PFSK-1 (cell line): ENCODE measurements around the gene ANXA8.

Experiments used
- FOXP2 ChIP-seq: optimal IDR thresholded peaks from 2 replicates; pipeline ENCODE3; 2011; ENCODE audit warnings: borderline replicate concordance, control low read depth, inconsistent platforms; ENCODE audit not compliant: insufficient read depth; ENCODE audit errors: extremely low read length, extremely low read depth
- POLR2AphosphoS5 ChIP-seq: IDR thresholded peaks from 2 replicates; pipeline ENCODE4 v1.6.1; 2012; ENCODE audit warnings: low read depth, mild to moderate bottlenecking, control low read depth, low read length, moderate library complexity
- SIN3A ChIP-seq: IDR thresholded peaks from 2 replicates; pipeline ENCODE4 v1.6.1; 2012; ENCODE audit warnings: mild to moderate bottlenecking, low read length, moderate library complexity, borderline replicate concordance; ENCODE audit not compliant: insufficient read depth
- TAF1 ChIP-seq: IDR thresholded peaks from 2 replicates; pipeline ENCODE4 v1.6.1; 2012; ENCODE audit warnings: low read length, control low read depth, borderline replicate concordance; ENCODE audit not compliant: insufficient read depth
- TF ChIP-seq, protein P1 (sequence below), 2 experiments: IDR thresholded peaks; 2 replicates each; pipeline versions ENCODE4 v1.6.1 to v1.8.0; 2011 to 2012; ENCODE audit warnings: low read depth in 2 of 2, low read length in 2 of 2, control low read depth in 1 of 2, inconsistent platforms in 1 of 2, mild to moderate bottlenecking in 1 of 2, moderate library complexity in 1 of 2; ENCODE audit not compliant: insufficient read depth in 1 of 2

Gene ANXA8

DNA sequence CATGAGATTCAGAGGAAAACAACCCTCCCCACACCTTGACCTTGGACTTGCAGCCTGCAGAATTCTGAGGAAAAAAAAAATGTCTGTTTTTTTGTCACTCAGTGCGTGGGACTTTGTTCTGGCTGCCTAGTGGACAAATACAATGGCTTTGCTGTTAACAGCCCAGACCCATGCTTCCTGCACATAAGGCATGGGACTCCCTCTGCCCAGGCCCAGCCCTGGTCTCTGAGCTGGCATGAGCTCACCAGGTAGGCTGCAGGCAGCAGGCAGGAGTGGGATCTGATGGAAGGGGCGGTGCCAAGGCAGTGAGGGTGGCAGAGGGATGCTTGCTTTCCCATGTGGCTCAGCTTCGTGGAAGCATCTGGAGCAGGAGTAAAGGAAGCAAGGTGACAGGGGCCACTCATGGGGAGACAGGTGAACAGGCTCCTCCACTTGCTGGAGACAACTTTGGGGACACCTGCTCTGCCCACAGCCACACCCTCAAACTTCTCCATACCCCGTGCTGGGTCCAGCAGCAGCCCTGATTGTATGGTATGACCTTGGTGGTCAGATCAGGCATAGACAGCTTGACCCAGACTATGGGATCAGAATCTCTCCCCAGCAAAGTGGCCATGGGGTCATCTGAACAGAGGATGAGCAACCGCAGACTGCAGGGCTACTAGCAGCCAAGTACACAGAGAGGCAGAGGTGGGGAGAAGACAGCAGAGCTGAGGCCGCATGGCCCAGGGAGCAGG, 27.0 kb downstream of the ANXA8 start:
- TF ChIP-seq, protein P1, sequence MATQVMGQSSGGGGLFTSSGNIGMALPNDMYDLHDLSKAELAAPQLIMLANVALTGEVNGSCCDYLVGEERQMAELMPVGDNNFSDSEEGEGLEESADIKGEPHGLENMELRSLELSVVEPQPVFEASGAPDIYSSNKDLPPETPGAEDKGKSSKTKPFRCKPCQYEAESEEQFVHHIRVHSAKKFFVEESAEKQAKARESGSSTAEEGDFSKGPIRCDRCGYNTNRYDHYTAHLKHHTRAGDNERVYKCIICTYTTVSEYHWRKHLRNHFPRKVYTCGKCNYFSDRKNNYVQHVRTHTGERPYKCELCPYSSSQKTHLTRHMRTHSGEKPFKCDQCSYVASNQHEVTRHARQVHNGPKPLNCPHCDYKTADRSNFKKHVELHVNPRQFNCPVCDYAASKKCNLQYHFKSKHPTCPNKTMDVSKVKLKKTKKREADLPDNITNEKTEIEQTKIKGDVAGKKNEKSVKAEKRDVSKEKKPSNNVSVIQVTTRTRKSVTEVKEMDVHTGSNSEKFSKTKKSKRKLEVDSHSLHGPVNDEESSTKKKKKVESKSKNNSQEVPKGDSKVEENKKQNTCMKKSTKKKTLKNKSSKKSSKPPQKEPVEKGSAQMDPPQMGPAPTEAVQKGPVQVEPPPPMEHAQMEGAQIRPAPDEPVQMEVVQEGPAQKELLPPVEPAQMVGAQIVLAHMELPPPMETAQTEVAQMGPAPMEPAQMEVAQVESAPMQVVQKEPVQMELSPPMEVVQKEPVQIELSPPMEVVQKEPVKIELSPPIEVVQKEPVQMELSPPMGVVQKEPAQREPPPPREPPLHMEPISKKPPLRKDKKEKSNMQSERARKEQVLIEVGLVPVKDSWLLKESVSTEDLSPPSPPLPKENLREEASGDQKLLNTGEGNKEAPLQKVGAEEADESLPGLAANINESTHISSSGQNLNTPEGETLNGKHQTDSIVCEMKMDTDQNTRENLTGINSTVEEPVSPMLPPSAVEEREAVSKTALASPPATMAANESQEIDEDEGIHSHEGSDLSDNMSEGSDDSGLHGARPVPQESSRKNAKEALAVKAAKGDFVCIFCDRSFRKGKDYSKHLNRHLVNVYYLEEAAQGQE (IDR thresholded peaks at IDR 0.05; ENCODE audit: insufficient read depth in 1 of 2, low read depth in 2 of 2, low read length in 2 of 2) = no peak
- TF ChIP-seq POLR2AphosphoS5 (no peak), SIN3A (no peak), TAF1 (no peak), FOXP2 (no peak)

- TF ChIP-seq FOXP2 (no peak), SIN3A (no peak)
These were observed 27.7 kb downstream of the ANXA8 start for GRCh38 chr10:47456079-47456785.

DNA sequence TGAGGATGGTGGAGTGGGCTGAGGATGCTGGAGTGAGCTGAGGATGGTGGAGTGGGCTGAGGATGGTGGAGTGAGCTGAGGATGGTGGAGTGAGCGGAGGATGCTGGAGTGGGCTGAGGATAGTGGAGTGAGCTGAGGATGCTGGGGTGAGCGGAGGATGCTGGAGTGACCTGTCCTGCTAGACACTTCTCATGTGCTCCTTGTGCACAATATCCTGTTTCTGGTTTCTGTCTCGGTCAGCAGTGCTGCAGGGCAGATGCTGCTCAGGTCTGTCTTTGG, 29.2 kb downstream of the ANXA8 start:
- TF ChIP-seq, protein P1 (IDR thresholded peaks at IDR 0.05; ENCODE audit: insufficient read depth in 1 of 2, low read depth in 2 of 2, low read length in 2 of 2) = no peak
- TF ChIP-seq SIN3A (no peak), FOXP2 (no peak), TAF1 (no peak), POLR2AphosphoS5 (no peak)

- no peak for TF ChIP-seq FOXP2
- no peak for TF ChIP-seq TAF1
- TF ChIP-seq POLR2AphosphoS5 = no peak
- TF ChIP-seq SIN3A = no peak
- TF ChIP-seq, protein P1 (IDR thresholded peaks at IDR 0.05; ENCODE audit: insufficient read depth in 1 of 2, low read depth in 2 of 2, low read length in 2 of 2) = no peak
These were observed 29.7 kb downstream of the ANXA8 start for GRCh38 chr10:47454008-47454779.

GRCh38 chr10:47453141-47454007, 30.5 kb downstream of the ANXA8 start:
- TF ChIP-seq, protein P1 (IDR thresholded peaks at IDR 0.05; ENCODE audit: insufficient read depth in 1 of 2, low read depth in 2 of 2, low read length in 2 of 2) = no peak
- TF ChIP-seq FOXP2 = no peak
- no peak for TF ChIP-seq SIN3A
- no peak for TF ChIP-seq POLR2AphosphoS5
- no peak for TF ChIP-seq TAF1
